Liver (tissue), 9 donors: ENCODE measurements around the gene FBN1. TPM values are rescaled to one million over a fixed set of nuclear protein-coding genes. Genes with fewer than 3 reads are reported as not detected.

Experiments used
- DNase-seq: peaks from one replicate; pipeline ENCODE4 v3.0.0-alpha.2; 2017; ENCODE audit warnings: low spot score
- H3K27ac ChIP-seq, 2 donors: one replicate each; pipeline ENCODE4 v1.7.0; 2013; ENCODE audit warnings: inconsistent platforms in 2 of 2, low read length in 2 of 2, control low read depth in 1 of 2, low read depth in 1 of 2, mild to moderate bottlenecking in 1 of 2
- H3K27me3 ChIP-seq, 4 donors: one replicate each; pipeline versions ENCODE4 v1.6.1 to v1.7.0; 2013; ENCODE audit warnings: low read length in 3 of 4, inconsistent platforms in 1 of 4, mild to moderate bottlenecking in 1 of 4, moderate library complexity in 1 of 4; ENCODE audit not compliant: control insufficient read depth in 4 of 4, insufficient read depth in 4 of 4
- H3K36me3 ChIP-seq, 4 donors: one replicate each; pipeline versions ENCODE4 v1.6.1 to v1.7.0; 2013; ENCODE audit warnings: low read length in 3 of 4, mild to moderate bottlenecking in 3 of 4, low read depth in 1 of 4, moderate library complexity in 1 of 4; ENCODE audit not compliant: control insufficient read depth in 4 of 4, insufficient read depth in 3 of 4
- H3K4me1 ChIP-seq, 4 donors: one replicate each; pipeline versions ENCODE4 v1.6.1 to v1.7.0; 2013; ENCODE audit warnings: low read length in 3 of 4, mild to moderate bottlenecking in 3 of 4, moderate library complexity in 1 of 4; ENCODE audit not compliant: control insufficient read depth in 4 of 4, insufficient read depth in 4 of 4
- H3K4me3 ChIP-seq, 3 donors: one replicate each; pipeline versions ENCODE4 v1.6.1 to v1.7.0; 2013; ENCODE audit warnings: low read length in 3 of 3, control low read depth in 1 of 3, low read depth in 1 of 3, mild to moderate bottlenecking in 1 of 3
- H3K9ac ChIP-seq, 2 donors: one replicate each; pipeline ENCODE4 v1.7.0; 2013; ENCODE audit warnings: low read length in 2 of 2, mild to moderate bottlenecking in 2 of 2, moderate library complexity in 2 of 2, control low read depth in 1 of 2, low read depth in 1 of 2
- H3K9me3 ChIP-seq, 4 donors: one replicate each; pipeline versions ENCODE4 v1.6.1 to v1.7.0; 2013; ENCODE audit warnings: low read length in 3 of 4; ENCODE audit not compliant: control insufficient read depth in 4 of 4
- ATF3 ChIP-seq: IDR thresholded peaks from 2 replicates; pipeline ENCODE4 v1.6.1; 2016; ENCODE audit warnings: antibody characterized with exemption
- CTCF ChIP-seq: fragments of 150-350 bp; IDR thresholded peaks from 2 replicates; pipeline ENCODE4 v1.5.1; 2017; ENCODE audit warnings: improper control_type of control experiment, low read depth, low read length; ENCODE audit not compliant: missing input control
- EGR1 ChIP-seq, 2 donors: IDR thresholded peaks; 2 replicates each; pipeline ENCODE4 v1.6.1; 2016 to 2018; ENCODE audit warnings: antibody characterized with exemption in 2 of 2, low read depth in 2 of 2
- FOXA1 ChIP-seq: IDR thresholded peaks from 2 replicates; pipeline ENCODE4 v1.6.1; 2016; ENCODE audit warnings: antibody characterized with exemption
- FOXA2 ChIP-seq: IDR thresholded peaks from 2 replicates; pipeline ENCODE4 v1.6.1; 2016; ENCODE audit warnings: antibody characterized with exemption
- GABPA ChIP-seq, 2 donors: IDR thresholded peaks in 1 of 2; conservative IDR thresholded peaks in 1 of 2; 2 replicates each; pipeline ENCODE4 v1.6.1; 2016; ENCODE audit warnings: antibody characterized with exemption in 2 of 2, mild to moderate bottlenecking in 1 of 2, moderate library complexity in 1 of 2
- JUND ChIP-seq, 2 donors: IDR thresholded peaks; 2 replicates each; pipeline ENCODE4 v1.6.1; 2016; ENCODE audit warnings: antibody characterized with exemption in 2 of 2
- NR2F2 ChIP-seq: IDR thresholded peaks from 2 replicates; pipeline ENCODE4 v1.6.1; 2016; ENCODE audit warnings: antibody characterized with exemption
- REST ChIP-seq: IDR thresholded peaks from 2 replicates; pipeline ENCODE4 v1.6.1; 2016; ENCODE audit warnings: antibody characterized with exemption, mild to moderate bottlenecking
- RXRA ChIP-seq, 2 donors: IDR thresholded peaks; 2 replicates each; pipeline ENCODE4 v1.6.1; 2017 to 2018; ENCODE audit warnings: antibody characterized with exemption in 2 of 2, mild to moderate bottlenecking in 1 of 2
- YY1 ChIP-seq: IDR thresholded peaks from 2 replicates; pipeline ENCODE4 v1.6.1; 2016; ENCODE audit warnings: antibody characterized with exemption, mild to moderate bottlenecking
- WGBS: extraction: QIAGEN DNeasy Blood & Tissue Kit; methylation state at CpG from one replicate; pipeline ENCODE4 v1.1.7; 2013; 5-methylcytosine and 5-hydroxymethylcytosine counted together
- polyA plus RNA-seq, 2 donors: library from polyadenylated mRNA; stranded (reverse) in 1 of 2; unstranded in 1 of 2; fragments of 200-250 nt in 1 of 2; fragments of >200 nt in 1 of 2; fragmentation: Nextera tagmentation in 1 of 2; extraction: Ambion mirVana in 1 of 2; gene quantifications; one replicate each; pipeline versions ENCODE4 v1.2.1 to v1.2.3, GENCODE V29; 2013 to 2015
- total RNA-seq, 2 donors: library from RNA; depleted of rRNA; stranded (reverse); fragments of >200 nt; gene quantifications; one replicate each; pipeline ENCODE4 v1.2.3, GENCODE V29; 2014
- donor health status: healthy.
- donor health status: healthy.
- donor health status: healthy.
- donor health status: healthy.
- donor health status: healthy.

FBN1 gene
- total and polyA plus RNA-seq, 4 donors: 1.3 to 20.1 (median 12.4) TPM

GRCh38 chr15:48603922-48604321 is 41.6 kb downstream of the FBN1 start (continued):
- TF ChIP-seq REST: no peak
- TF ChIP-seq GABPA (IDR thresholded peaks at IDR 0.05 in 1 of 2, conservative IDR thresholded peaks at IDR 0.05 in 1 of 2): no peak
- no peak for TF ChIP-seq JUND (IDR thresholded peaks at IDR 0.05)

GRCh38 chr15:48603123-48603500 is 42.4 kb downstream of the FBN1 start:
- no peak overlapping the region for H3K4me3 ChIP-seq
- 72% methylated on average over 6 of the region's 6 CpGs for WGBS
- H3K9me3 ChIP-seq: no peaks in the 10 kb centered on the region
- peaks cover 0 to 2% (median 0%) of the 10 kb centered on the region in 4 donors for H3K36me3 ChIP-seq
- no peak overlapping the region for H3K9ac ChIP-seq
- DNase-seq: no peak
- no peak overlapping the region for H3K27ac ChIP-seq
- H3K27me3 ChIP-seq: no peaks in the 10 kb centered on the region
- no peaks in the 10 kb centered on the region for H3K4me1 ChIP-seq
- no peak for TF ChIP-seq GABPA (IDR thresholded peaks at IDR 0.05 in 1 of 2, conservative IDR thresholded peaks at IDR 0.05 in 1 of 2)
- no peak for TF ChIP-seq CTCF
- no peak for TF ChIP-seq YY1
- TF ChIP-seq NR2F2: no peak
- no peak for TF ChIP-seq FOXA2
- no peak for TF ChIP-seq REST

GRCh38 chr15:48602358-48603122 is 43.0 kb downstream of the FBN1 start:
- TF ChIP-seq NR2F2 (no peak), FOXA1 (no peak), RXRA (IDR thresholded peaks at IDR 0.05) (no peak), JUND (IDR thresholded peaks at IDR 0.05) (peak; percentile 13 to 43), ATF3 (no peak), EGR1 (IDR thresholded peaks at IDR 0.05; ENCODE audit: low read depth in 2 of 2) (no peak), REST (no peak)
- H3K9me3 ChIP-seq: no peaks in the 10 kb centered on the region
- no peaks in the 10 kb centered on the region for H3K4me1 ChIP-seq
- H3K36me3 ChIP-seq: no peaks in the 10 kb centered on the region
- DNase-seq: no peak
- H3K9ac ChIP-seq: no peak overlapping the region
- no peaks in the 10 kb centered on the region for H3K27me3 ChIP-seq
- H3K27ac ChIP-seq: no peak overlapping the region
- no peak overlapping the region for H3K4me3 ChIP-seq
- 74% methylated on average over 4 of the region's 4 CpGs for WGBS
